ENCODE data around the gene FXYD1.
"Not testable (repeated sequence)": the region's sequence is repeated elsewhere in the genome, so short reads cannot be mapped to it uniquely, and the experiment has no call there.

FXYD1 gene

GRCh38 chr19:35125749-35126623 is 12.6 kb upstream of the FXYD1 start:
- no peak for DNase-seq

GRCh38 chr19:35126624-35126959 is 12.0 kb upstream of the FXYD1 start:
- DNase-seq: no peak

- DNase-seq: no peak
These were observed 10.8 kb upstream of the FXYD1 start for GRCh38 chr19:35127871-35128270.

- DNase-seq: no peak
These were observed 10.1 kb upstream of the FXYD1 start for GRCh38 chr19:35128398-35129057.

- DNase-seq: not testable (repeated sequence)
These were observed 8.8 kb upstream of the FXYD1 start for GRCh38 chr19:35129724-35130274.

- no peak for DNase-seq
These were observed 7.6 kb upstream of the FXYD1 start for GRCh38 chr19:35130761-35131720.

- no peak for DNase-seq
These were observed 6.4 kb upstream of the FXYD1 start for GRCh38 chr19:35132254-35132653.

GRCh38 chr19:35133826-35134225 is 4.8 kb upstream of the FXYD1 start:
- DNase-seq: no peak

- no peak for DNase-seq
These were observed 3.9 kb upstream of the FXYD1 start, which contains the start of gene LGI4 for GRCh38 chr19:35134601-35135242. Gene LGI4 (minus strand): TSS chr19:35135059. CDS start chr19:35134680, 379 bp downstream.

- peak; percentile 81 for DNase-seq
These were observed 3.2 kb upstream of the FXYD1 start for GRCh38 chr19:35135389-35135909.

- DNase-seq: no peak
These were observed 2.4 kb upstream of the FXYD1 start for GRCh38 chr19:35136231-35136630.

GRCh38 chr19:35136977-35137702 is 1.5 kb upstream of the FXYD1 start:
- DNase-seq: no peak

- no peak for DNase-seq
These were observed 1.8 kb downstream of the FXYD1 start for GRCh38 chr19:35140207-35140961.

GRCh38 chr19:35140962-35141836 is 2.6 kb downstream of the FXYD1 start:
- DNase-seq: peak; percentile 92

GRCh38 chr19:35141837-35142605 is 3.4 kb downstream of the FXYD1 start:
- no peak for DNase-seq

GRCh38 chr19:35142606-35143230 is 4.1 kb downstream of the FXYD1 start:
- DNase-seq: peak; percentile 74

GRCh38 chr19:35143231-35143715 is 4.6 kb downstream of the FXYD1 start, which contains the start of gene FXYD7:
Gene FXYD7 (plus strand): TSS chr19:35143255. CDS start chr19:35143334, 79 bp downstream.
- DNase-seq: no peak

- no peak for DNase-seq
These were observed 5.2 kb downstream of the FXYD1 start for GRCh38 chr19:35143818-35144217.

Measured in activated CD4-positive, CD25-positive, alpha-beta regulatory T cell treated with anti-CD3 and anti-CD28 coated beads, Interleukin-2, amount 50 U/mL, for 72 hours (primary cell).